ENCODE data around the gene GPN3. TPM values are rescaled to one million over a fixed set of nuclear protein-coding genes. Genes with fewer than 3 reads are reported as not detected.
"Not testable (repeated sequence)": the region's sequence is repeated elsewhere in the genome, so short reads cannot be mapped to it uniquely, and the experiment has no call there.

The GPN3 gene
- total and polyA plus RNA-seq, 5 experiments from 2014 or later = 13.5 to 35.8 (median 33.7) TPM

DNA sequence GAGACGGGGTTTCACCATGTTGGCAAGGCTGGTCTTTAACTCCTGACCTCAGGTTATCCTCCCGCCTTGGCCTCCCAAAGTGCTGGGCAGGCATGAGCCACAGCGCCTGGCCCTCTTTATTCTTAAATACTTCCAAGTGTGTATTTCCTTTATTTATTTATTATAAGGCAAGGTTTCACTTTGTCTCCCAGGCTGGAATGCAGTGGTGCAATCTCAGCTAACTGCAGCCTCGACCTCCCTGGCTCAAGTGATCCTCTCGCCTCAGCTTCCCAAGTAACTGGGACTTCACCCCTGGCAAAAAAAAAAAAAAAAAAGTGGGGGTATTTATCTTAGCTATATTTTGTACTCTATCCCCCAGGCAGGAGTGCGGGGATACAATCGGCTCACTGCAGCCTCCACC lies 7.4 kb upstream of the GPN3 start:
- Mint-ChIP-seq H3K9me3 (no peaks in the 10 kb centered on the region), H3K4me3 (no peak overlapping the region), H3K36me3 (peaks cover 0 to 23% (median 0%) of the 10 kb centered on the region in 3 donors), H3K27me3 (no peaks in the 10 kb centered on the region), H3K27ac (no peak overlapping the region), H3K4me1 (peaks cover 0 to 5% (median 3%) of the 10 kb centered on the region in 4 donors)
- DNase-seq (no peak), ATAC-seq (no peak)
- POLR2A ChIA-PET = interaction anchor here (0.7 to 1.1 kb wide), 2 partner anchors 102 to 117 kb away, joined by 3 to 4 read pairs; no protein-coding TSS in a partner anchor

DNA sequence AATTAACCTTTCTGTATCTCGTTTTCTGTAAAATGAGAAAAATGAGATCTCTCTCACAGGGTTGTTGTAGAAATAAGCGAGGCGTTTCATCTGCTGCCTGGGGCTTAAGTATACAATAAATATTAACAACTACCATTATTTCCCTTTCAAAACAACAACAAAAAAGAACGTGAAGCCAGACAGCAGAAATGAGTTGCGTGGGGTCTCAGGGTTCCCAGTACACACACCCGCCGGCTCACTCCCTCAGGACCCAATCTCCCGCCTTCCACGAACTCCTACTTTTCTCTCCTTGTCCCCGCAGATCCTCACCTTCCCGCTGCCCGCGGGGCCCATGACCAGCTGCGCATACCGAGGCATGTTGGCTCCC lies 227 bp downstream of the GPN3 start:
- DNase-seq (no peak), ATAC-seq (no peak)
- H3K4me3 Mint-ChIP-seq = peak overlapping the region; percentile 87 to 100 (median 99)
- POLR2A ChIA-PET = interaction anchor here (0.5 to 4.2 kb wide), 22 partner anchors 9 to 1218 kb away, joined by 3 to 55 read pairs (median 4); partner anchors contain the start of genes ACAD10, ARPC3, ATP2A2 and BRAP
- H3K4me1 Mint-ChIP-seq = peaks cover 14 to 46% (median 43%) of the 10 kb centered on the region in 4 donors
- peak overlapping the region; percentile 94 to 99 (median 96) for H3K27ac Mint-ChIP-seq
- H3K27me3 Mint-ChIP-seq = no peaks in the 10 kb centered on the region
- H3K9me3 Mint-ChIP-seq = no peaks in the 10 kb centered on the region
- peaks cover 0 to 19% (median 0%) of the 10 kb centered on the region in 3 donors for H3K36me3 Mint-ChIP-seq

GRCh38 chr12:110466791-110467190 lies 1.3 kb downstream of the GPN3 start:
- peaks cover 18 to 52% (median 47%) of the 10 kb centered on the region in 4 donors for H3K4me1 Mint-ChIP-seq
- no peaks in the 10 kb centered on the region for H3K27me3 Mint-ChIP-seq
- DNase-seq (no peak), ATAC-seq (no peak)
- peaks cover 0 to 29% (median 0%) of the 10 kb centered on the region in 3 donors for H3K36me3 Mint-ChIP-seq
- H3K27ac Mint-ChIP-seq = peak overlapping the region in 2 of 10 donors; percentile 25 to 60
- H3K4me3 Mint-ChIP-seq = peak overlapping the region; percentile 36 to 87 (median 50)
- no peaks in the 10 kb centered on the region for H3K9me3 Mint-ChIP-seq
- POLR2A ChIA-PET = interaction anchor here (0.6 to 4.2 kb wide), 3 partner anchors 16 to 128 kb away, joined by 3 to 55 read pairs (median 4); partner anchors contain the start of gene ARPC3

DNA sequence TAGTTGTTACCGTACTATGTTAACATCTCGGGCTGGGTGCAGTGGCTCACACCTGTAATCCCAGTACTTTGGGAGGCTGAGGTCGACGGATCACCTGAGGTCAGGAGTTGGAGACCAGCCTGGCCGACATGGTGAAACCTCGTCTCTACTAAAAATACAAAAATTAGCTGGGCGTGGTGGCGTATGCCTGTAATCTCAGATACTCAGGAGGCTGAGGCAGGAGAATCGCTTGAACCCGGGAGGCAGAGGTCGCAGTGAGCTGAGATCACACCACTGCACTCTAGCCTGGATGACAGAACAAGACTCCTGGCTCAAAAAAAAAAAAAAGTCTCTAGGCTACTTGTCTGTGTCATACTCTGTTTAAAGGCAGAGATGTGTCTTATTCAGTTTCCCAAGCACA lies 2.3 kb downstream of the GPN3 start:
- ATAC-seq, H3K27ac Mint-ChIP-seq, DNase-seq, H3K27me3 Mint-ChIP-seq, H3K9me3 Mint-ChIP-seq: not testable (repeated sequence)
- Mint-ChIP-seq H3K4me1 (peaks cover 19 to 55% (median 49%) of the 10 kb centered on the region in 4 donors), H3K36me3 (peaks cover 0 to 37% (median 2%) of the 10 kb centered on the region in 3 donors), H3K4me3 (peak overlapping the region in 4 of 10 donors; percentile 1 to 48 (median 18))
- POLR2A ChIA-PET = interaction anchor here (0.9 to 4.2 kb wide), 4 partner anchors 15 to 139 kb away, joined by 3 to 55 read pairs (median 4); partner anchors contain the start of gene ARPC3

DNA sequence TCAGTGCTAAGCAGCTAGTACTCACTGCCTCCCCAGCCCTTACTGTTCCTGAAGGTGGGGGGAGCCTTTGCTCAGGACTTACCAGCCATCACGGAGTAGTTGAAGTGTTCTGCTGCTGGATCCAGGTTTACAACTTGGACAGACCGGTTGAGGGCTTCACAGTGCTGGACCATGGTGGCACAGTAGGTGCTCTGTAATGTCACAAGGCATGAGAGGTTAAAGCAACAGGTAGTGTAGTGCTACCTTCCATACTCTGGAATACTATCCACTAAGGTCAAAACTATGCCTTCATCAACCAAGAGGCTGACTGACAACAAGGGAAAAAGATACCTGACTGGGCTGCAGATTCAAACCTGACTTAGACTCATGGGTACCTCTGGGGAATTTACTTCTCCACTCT lies 3.0 kb downstream of the GPN3 start:
- ATAC-seq (no peak), DNase-seq (no peak)
- Mint-ChIP-seq H3K4me3 (peak overlapping the region in 2 of 10 donors; percentile 0 to 9), H3K9me3 (no peaks in the 10 kb centered on the region), H3K27ac (peak overlapping the region in 2 of 10 donors; percentile 14 to 48), H3K36me3 (peaks cover 0 to 41% (median 4%) of the 10 kb centered on the region in 3 donors), H3K27me3 (no peaks in the 10 kb centered on the region), H3K4me1 (peaks cover 19 to 54% (median 45%) of the 10 kb centered on the region in 4 donors)
- POLR2A ChIA-PET = interaction anchor here (0.7 kb wide), 1 partner anchor 9 kb away, joined by 3 read pairs; no protein-coding TSS in a partner anchor

- ATAC-seq, DNase-seq, H3K4me3 Mint-ChIP-seq, POLR2A ChIA-PET, H3K27me3 Mint-ChIP-seq, H3K9me3 Mint-ChIP-seq: not testable (repeated sequence)
- Mint-ChIP-seq H3K36me3 (peaks cover 0 to 68% (median 9%) of the 10 kb centered on the region in 3 donors), H3K4me1 (peaks cover 13 to 29% (median 21%) of the 10 kb centered on the region in 4 donors), H3K27ac (peak overlapping the region in 2 of 10 donors; percentile 28 to 51)
Observed at GRCh38 chr12:110461189-110461588, 6.9 kb downstream of the GPN3 start.

GRCh38 chr12:110458756-110459155 lies 9.3 kb downstream of the GPN3 start:
- POLR2A ChIA-PET = interaction anchor here (0.7 kb wide), 1 partner anchor 104 kb away, joined by 5 read pairs; no protein-coding TSS in a partner anchor
- ATAC-seq (no peak), DNase-seq (no peak)
- no peaks in the 10 kb centered on the region for H3K9me3 Mint-ChIP-seq
- H3K4me1 Mint-ChIP-seq = peaks cover 9 to 22% (median 12%) of the 10 kb centered on the region in 4 donors
- no peak overlapping the region for H3K4me3 Mint-ChIP-seq
- no peaks in the 10 kb centered on the region for H3K27me3 Mint-ChIP-seq
- H3K27ac Mint-ChIP-seq = no peak overlapping the region
- H3K36me3 Mint-ChIP-seq = peaks cover 0 to 72% (median 12%) of the 10 kb centered on the region in 3 donors

DNA sequence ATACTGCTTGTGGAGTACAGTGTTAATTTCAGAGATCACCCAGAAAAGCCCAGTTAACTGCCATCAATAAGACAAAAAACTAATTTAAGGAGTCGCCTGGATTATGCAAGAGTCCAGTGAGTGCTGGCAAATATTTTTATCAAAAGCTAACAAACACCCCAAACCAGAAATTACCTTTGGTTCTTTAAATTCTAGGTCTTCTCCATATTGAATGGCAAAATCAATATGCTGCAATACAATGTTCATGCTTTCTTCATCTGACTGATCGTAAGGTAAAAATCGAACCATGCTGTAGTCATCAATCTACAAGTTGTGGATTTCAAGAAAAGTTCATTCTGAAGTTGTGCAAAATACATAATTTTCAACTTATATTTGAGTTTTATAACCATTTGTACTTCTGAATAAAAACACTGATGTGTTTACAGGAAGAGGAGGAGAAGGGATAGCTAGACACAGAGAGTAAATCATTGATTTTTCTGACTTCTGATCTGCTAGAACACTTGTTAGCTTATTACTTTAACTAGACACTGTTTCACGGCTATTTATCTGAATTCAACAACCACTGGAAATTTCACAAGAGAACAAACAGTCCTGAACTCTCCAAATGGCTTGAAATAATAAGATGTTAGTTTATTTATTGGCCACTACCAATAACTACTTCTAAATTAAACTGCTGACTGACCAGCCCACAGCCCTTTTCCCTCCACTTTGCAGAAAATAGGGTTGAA lies 14.3 kb downstream of the GPN3 start:
- peak overlapping the region in 2 of 10 donors; percentile 5 to 6 for H3K27ac Mint-ChIP-seq
- peaks cover 0 to 49% (median 8%) of the 10 kb centered on the region in 3 donors for H3K36me3 Mint-ChIP-seq
- ATAC-seq = no peak
- H3K27me3 Mint-ChIP-seq = no peaks in the 10 kb centered on the region
- no peaks in the 10 kb centered on the region for H3K9me3 Mint-ChIP-seq
- H3K4me1 Mint-ChIP-seq = peaks cover 12 to 39% (median 21%) of the 10 kb centered on the region in 4 donors
- POLR2A ChIA-PET = no interaction called here
- no peak overlapping the region for H3K4me3 Mint-ChIP-seq
- DNase-seq = no peak

DNA sequence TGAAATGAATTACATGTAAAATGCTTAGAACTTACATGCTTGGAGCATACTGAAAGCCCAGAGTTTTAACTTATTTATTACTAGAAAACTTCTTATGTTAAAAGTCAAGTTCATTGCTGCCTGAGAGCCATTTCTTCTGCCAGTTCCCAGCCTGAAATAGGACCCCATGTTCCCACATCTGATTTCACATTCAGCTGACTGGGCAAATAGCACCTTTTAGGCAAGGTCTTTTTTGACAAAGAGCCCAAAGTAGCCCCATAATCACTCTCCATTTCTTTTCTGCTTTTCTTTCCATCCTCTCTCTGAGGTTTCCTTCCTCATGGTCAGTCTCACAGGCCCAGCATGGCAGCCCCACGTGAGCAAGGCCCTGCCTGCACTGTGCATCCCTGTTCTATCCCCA lies 16.8 kb downstream of the GPN3 start:
- peak overlapping the region in 7 of 10 donors; percentile 5 to 100 (median 99) for H3K4me3 Mint-ChIP-seq
- DNase-seq = no peak
- no peaks in the 10 kb centered on the region for H3K9me3 Mint-ChIP-seq
- POLR2A ChIA-PET = interaction anchor here (2.0 to 3.3 kb wide), 4 partner anchors 16 to 150 kb away, joined by 24 to 55 read pairs (median 34); partner anchors contain the start of genes FAM216A, GPN3, RAD9B and VPS29
- H3K36me3 Mint-ChIP-seq = peaks cover 0 to 48% (median 12%) of the 10 kb centered on the region in 3 donors
- peaks cover 17 to 50% (median 34%) of the 10 kb centered on the region in 4 donors for H3K4me1 Mint-ChIP-seq
- ATAC-seq = no peak
- no peaks in the 10 kb centered on the region for H3K27me3 Mint-ChIP-seq
- H3K27ac Mint-ChIP-seq = peak overlapping the region in 8 of 10 donors; percentile 54 to 99 (median 87)

- POLR2A ChIA-PET = interaction anchor here (0.6 to 3.3 kb wide), 28 partner anchors 9 to 1660 kb away, joined by 3 to 55 read pairs (median 5); partner anchors contain the start of genes ANAPC7, ATP2A2, FAM216A and GPN3
- Mint-ChIP-seq H3K36me3 (peaks cover 4 to 48% (median 12%) of the 10 kb centered on the region in 3 donors), H3K27ac (peak within 1 kb of the TSS; percentile 98 to 100 (median 99)), H3K9me3 (no peaks in the 10 kb centered on the region), H3K4me1 (peaks cover 22 to 50% (median 41%) of the 10 kb centered on the region in 4 donors), H3K4me3 (peak within 1 kb of the TSS; percentile 98 to 100 (median 100)), H3K27me3 (no peaks in the 10 kb centered on the region)
- DNase-seq (peak; percentile 91 to 97 (median 94)), ATAC-seq (peak; percentile 93 to 94)
Observed at GRCh38 chr12:110449799-110450497, 18.1 kb downstream of the GPN3 start, which contains the start of gene ARPC3. Gene ARPC3, minus strand, starts transcription at chr12:110450337. Its CDS starts 77 bp downstream, at chr12:110450260.

GRCh38 chr12:110444455-110444854 lies 23.6 kb downstream of the GPN3 start:
- DNase-seq = no peak
- no peak overlapping the region for H3K4me3 Mint-ChIP-seq
- ATAC-seq = no peak
- no peaks in the 10 kb centered on the region for H3K27me3 Mint-ChIP-seq
- POLR2A ChIA-PET = interaction anchor here (0.6 kb wide), 1 partner anchor 76 kb away, joined by 6 read pairs; no protein-coding TSS in a partner anchor
- peak overlapping the region in 2 of 10 donors; percentile 48 to 60 for H3K27ac Mint-ChIP-seq
- H3K9me3 Mint-ChIP-seq = no peaks in the 10 kb centered on the region
- peaks cover 17 to 42% (median 33%) of the 10 kb centered on the region in 4 donors for H3K4me1 Mint-ChIP-seq
- peaks cover 5 to 74% (median 11%) of the 10 kb centered on the region in 3 donors for H3K36me3 Mint-ChIP-seq

DNA sequence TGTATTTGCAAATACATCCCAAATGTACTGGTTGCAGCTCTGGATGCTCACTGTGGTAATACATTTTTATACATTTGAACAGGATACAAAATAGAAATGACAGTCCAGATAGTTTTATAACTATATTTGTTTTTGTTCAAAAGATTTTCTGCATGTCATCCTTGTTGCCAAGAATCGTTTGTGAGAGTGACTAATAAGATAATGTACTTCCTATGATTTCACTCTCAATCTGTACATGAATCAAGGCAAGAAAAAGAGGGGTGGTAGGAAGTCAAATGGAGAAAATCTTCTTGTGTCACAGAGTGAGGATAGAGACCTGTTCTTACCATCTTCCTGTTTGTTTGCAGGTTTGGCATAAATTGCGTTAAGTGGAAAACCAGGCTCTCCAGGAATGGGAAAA lies 31.8 kb downstream of the GPN3 start:
- Mint-ChIP-seq H3K4me1 (peaks cover 0 to 5% (median 1%) of the 10 kb centered on the region in 4 donors), H3K9me3 (no peaks in the 10 kb centered on the region), H3K4me3 (no peak overlapping the region), H3K27ac (no peak overlapping the region), H3K27me3 (no peaks in the 10 kb centered on the region), H3K36me3 (peaks cover 0 to 64% (median 5%) of the 10 kb centered on the region in 3 donors)
- ATAC-seq (no peak), DNase-seq (no peak)
- POLR2A ChIA-PET = no interaction called here

Measured in naive thymus-derived CD8-positive, alpha-beta T cell (primary cell).